Measurements from ENCODE around the gene TMPRSS3. TPM values are rescaled to one million over a fixed set of nuclear protein-coding genes. Genes with fewer than 3 reads are reported as not detected.

The TMPRSS3 gene
- total and polyA plus RNA-seq, 2 of the 13 experiments (the other 11 are each of a cell fraction or from before 2014, with no cell fraction given): 2.8 to 16.9 TPM

DNA sequence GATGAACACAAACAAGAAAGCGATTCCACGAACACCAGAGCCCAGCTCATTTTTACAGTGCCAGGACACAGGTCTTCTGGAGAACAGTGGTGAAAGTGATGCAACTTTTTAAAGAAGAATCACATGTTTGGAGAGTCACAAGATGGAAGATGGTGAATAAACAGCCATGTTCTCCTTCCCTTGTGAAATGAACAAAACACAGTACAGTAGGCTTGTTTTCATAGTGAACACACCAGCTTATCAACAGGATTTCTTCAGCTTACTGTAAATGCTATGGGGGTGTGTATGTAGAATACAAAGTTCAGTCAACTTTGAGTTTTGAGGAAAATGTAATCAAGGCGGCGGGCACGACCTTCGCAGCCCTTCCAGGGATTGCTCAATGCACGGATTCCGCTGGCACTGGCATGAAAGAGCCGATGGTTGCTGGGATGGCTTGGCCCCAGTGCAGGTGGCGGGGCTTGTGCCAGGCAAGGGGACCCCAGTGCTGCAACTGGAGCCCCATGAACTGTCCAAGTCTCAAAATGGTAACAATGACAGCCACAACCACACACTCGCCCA, 9.7 kb downstream of the TMPRSS3 start (continued):
- TF ChIP-seq FOXA1 (IDR thresholded peaks at IDR 0.05) (no peak), FOXA1 (CRISPR knock-in tag; IDR thresholded peaks at IDR 0.05) (peak; percentile 94), JUND (CRISPR knock-in tag; IDR thresholded peaks at IDR 0.05) (no peak; the same call in 1 of the 2 replicates), ZNF598 (CRISPR knock-in tag; IDR thresholded peaks at IDR 0.05; ENCODE audit: borderline replicate concordance) (no peak), ZNF616 (CRISPR knock-in tag; IDR thresholded peaks at IDR 0.05; ENCODE audit: low read depth) (no peak), MEIS2 (CRISPR knock-in tag; IDR thresholded peaks at IDR 0.05) (no peak; the same call in 1 of the 2 replicates), NCOR1 (IDR thresholded peaks at IDR 0.05; ENCODE audit: borderline replicate concordance, low read length) (peak; percentile 87; the same call in 1 of the 2 replicates), ZNF446 (CRISPR knock-in tag; IDR thresholded peaks at IDR 0.05) (no peak), ZNF431 (CRISPR knock-in tag; IDR thresholded peaks at IDR 0.05; ENCODE audit: borderline replicate concordance, low read depth) (no peak), ZNF775 (CRISPR knock-in tag; IDR thresholded peaks at IDR 0.05; ENCODE audit: borderline replicate concordance) (no peak), SUZ12 (IDR thresholded peaks at IDR 0.05; ENCODE audit: low read depth, low read length) (no peak), MYNN (CRISPR knock-in tag; IDR thresholded peaks at IDR 0.05; ENCODE audit: low read depth) (no peak)
- TF ChIP-seq, protein P1, sequence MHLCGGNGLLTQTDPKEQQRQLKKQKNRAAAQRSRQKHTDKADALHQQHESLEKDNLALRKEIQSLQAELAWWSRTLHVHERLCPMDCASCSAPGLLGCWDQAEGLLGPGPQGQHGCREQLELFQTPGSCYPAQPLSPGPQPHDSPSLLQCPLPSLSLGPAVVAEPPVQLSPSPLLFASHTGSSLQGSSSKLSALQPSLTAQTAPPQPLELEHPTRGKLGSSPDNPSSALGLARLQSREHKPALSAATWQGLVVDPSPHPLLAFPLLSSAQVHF (CRISPR knock-in tag; IDR thresholded peaks at IDR 0.05): no peak
- TF ChIP-seq, protein P2, sequence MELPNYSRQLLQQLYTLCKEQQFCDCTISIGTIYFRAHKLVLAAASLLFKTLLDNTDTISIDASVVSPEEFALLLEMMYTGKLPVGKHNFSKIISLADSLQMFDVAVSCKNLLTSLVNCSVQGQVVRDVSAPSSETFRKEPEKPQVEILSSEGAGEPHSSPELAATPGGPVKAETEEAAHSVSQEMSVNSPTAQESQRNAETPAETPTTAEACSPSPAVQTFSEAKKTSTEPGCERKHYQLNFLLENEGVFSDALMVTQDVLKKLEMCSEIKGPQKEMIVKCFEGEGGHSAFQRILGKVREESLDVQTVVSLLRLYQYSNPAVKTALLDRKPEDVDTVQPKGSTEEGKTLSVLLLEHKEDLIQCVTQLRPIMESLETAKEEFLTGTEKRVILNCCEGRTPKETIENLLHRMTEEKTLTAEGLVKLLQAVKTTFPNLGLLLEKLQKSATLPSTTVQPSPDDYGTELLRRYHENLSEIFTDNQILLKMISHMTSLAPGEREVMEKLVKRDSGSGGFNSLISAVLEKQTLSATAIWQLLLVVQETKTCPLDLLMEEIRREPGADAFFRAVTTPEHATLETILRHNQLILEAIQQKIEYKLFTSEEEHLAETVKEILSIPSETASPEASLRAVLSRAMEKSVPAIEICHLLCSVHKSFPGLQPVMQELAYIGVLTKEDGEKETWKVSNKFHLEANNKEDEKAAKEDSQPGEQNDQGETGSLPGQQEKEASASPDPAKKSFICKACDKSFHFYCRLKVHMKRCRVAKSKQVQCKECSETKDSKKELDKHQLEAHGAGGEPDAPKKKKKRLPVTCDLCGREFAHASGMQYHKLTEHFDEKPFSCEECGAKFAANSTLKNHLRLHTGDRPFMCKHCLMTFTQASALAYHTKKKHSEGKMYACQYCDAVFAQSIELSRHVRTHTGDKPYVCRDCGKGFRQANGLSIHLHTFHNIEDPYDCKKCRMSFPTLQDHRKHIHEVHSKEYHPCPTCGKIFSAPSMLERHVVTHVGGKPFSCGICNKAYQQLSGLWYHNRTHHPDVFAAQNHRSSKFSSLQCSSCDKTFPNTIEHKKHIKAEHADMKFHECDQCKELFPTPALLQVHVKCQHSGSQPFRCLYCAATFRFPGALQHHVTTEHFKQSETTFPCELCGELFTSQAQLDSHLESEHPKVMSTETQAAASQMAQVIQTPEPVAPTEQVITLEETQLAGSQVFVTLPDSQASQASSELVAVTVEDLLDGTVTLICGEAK (IDR thresholded peaks at IDR 0.05): no peak
- TF ChIP-seq, protein P2 (CRISPR knock-in tag; IDR thresholded peaks at IDR 0.05): peak; percentile 41; the same call in 1 of the 2 replicates
- TF ChIP-seq, protein P3, sequence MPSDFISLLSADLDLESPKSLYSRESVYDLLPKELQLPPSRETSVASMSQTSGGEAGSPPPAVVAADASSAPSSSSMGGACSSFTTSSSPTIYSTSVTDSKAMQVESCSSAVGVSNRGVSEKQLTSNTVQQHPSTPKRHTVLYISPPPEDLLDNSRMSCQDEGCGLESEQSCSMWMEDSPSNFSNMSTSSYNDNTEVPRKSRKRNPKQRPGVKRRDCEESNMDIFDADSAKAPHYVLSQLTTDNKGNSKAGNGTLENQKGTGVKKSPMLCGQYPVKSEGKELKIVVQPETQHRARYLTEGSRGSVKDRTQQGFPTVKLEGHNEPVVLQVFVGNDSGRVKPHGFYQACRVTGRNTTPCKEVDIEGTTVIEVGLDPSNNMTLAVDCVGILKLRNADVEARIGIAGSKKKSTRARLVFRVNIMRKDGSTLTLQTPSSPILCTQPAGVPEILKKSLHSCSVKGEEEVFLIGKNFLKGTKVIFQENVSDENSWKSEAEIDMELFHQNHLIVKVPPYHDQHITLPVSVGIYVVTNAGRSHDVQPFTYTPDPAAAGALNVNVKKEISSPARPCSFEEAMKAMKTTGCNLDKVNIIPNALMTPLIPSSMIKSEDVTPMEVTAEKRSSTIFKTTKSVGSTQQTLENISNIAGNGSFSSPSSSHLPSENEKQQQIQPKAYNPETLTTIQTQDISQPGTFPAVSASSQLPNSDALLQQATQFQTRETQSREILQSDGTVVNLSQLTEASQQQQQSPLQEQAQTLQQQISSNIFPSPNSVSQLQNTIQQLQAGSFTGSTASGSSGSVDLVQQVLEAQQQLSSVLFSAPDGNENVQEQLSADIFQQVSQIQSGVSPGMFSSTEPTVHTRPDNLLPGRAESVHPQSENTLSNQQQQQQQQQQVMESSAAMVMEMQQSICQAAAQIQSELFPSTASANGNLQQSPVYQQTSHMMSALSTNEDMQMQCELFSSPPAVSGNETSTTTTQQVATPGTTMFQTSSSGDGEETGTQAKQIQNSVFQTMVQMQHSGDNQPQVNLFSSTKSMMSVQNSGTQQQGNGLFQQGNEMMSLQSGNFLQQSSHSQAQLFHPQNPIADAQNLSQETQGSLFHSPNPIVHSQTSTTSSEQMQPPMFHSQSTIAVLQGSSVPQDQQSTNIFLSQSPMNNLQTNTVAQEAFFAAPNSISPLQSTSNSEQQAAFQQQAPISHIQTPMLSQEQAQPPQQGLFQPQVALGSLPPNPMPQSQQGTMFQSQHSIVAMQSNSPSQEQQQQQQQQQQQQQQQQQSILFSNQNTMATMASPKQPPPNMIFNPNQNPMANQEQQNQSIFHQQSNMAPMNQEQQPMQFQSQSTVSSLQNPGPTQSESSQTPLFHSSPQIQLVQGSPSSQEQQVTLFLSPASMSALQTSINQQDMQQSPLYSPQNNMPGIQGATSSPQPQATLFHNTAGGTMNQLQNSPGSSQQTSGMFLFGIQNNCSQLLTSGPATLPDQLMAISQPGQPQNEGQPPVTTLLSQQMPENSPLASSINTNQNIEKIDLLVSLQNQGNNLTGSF (CRISPR knock-in tag; IDR thresholded peaks at IDR 0.05): no peak

All from HepG2 (cell line).